HepG2 (cell line): ENCODE measurements around the gene MINDY1.

ENCODE experiments used
- ADNP ChIP-seq: sonication (generic); formaldehyde crosslinking; IDR thresholded peaks from 2 replicates; pipeline ENCODE4 v1.4.0; 2020; ENCODE audit warnings: missing genetic modification reagents
- HES4 ChIP-seq: sonication (generic); formaldehyde crosslinking; IDR thresholded peaks from 2 replicates; pipeline ENCODE4 v1.9.0; 2021; ENCODE audit warnings: mild to moderate bottlenecking, missing genetic modification reagents, borderline replicate concordance
- NPAS2 ChIP-seq: sonication (generic); formaldehyde crosslinking; IDR thresholded peaks from 2 replicates; pipeline ENCODE4 v1.8.0; 2022; ENCODE audit warnings: mild to moderate bottlenecking, missing genetic modification reagents, borderline replicate concordance
- POLR2AphosphoS5 ChIP-seq: IDR thresholded peaks from 2 replicates; pipeline ENCODE4 v1.6.1; 2012; ENCODE audit warnings: low read depth, low read length
- RFXAP ChIP-seq: sonication (generic); formaldehyde crosslinking; IDR thresholded peaks from 2 replicates; pipeline ENCODE4 v1.4.0; 2020; ENCODE audit warnings: missing genetic modification reagents, borderline replicate concordance
- U2AF1 ChIP-seq: fragments of 200-400 bp; formaldehyde crosslinking; optimal IDR thresholded peaks from 2 replicates; pipeline ENCODE3; 2017; ENCODE audit warnings: mild to moderate bottlenecking, low read depth, low read length
- ZNF510 ChIP-seq: sonication (generic); formaldehyde crosslinking; IDR thresholded peaks from 2 replicates; pipeline ENCODE4 v1.4.0; 2020; ENCODE audit warnings: low read depth, mild to moderate bottlenecking, missing genetic modification reagents
- ZNF513 ChIP-seq: sonication (generic); formaldehyde crosslinking; conservative IDR thresholded peaks from 2 replicates; pipeline ENCODE4 v1.5.0; 2020; ENCODE audit warnings: missing genetic modification reagents
- ZNF556 ChIP-seq: sonication (generic); formaldehyde crosslinking; IDR thresholded peaks from 2 replicates; pipeline ENCODE4 v1.4.0; 2020; ENCODE audit warnings: mild to moderate bottlenecking, missing genetic modification reagents, borderline replicate concordance
- ZNF589 ChIP-seq: sonication (generic); formaldehyde crosslinking; conservative IDR thresholded peaks from 2 replicates; pipeline ENCODE4 v1.8.0; 2022; ENCODE audit warnings: mild to moderate bottlenecking, moderate library complexity, missing genetic modification reagents
- TF ChIP-seq, protein P1 (sequence below): sonication (generic); formaldehyde crosslinking; IDR thresholded peaks from 2 replicates; pipeline ENCODE4 v1.5.0; 2020; ENCODE audit warnings: mild to moderate bottlenecking, missing genetic modification reagents, moderate library complexity
- TF ChIP-seq, protein P2 (sequence below): IDR thresholded peaks from 2 replicates; pipeline ENCODE4 v1.6.1; 2016; ENCODE audit warnings: low read depth, borderline replicate concordance

DNA sequence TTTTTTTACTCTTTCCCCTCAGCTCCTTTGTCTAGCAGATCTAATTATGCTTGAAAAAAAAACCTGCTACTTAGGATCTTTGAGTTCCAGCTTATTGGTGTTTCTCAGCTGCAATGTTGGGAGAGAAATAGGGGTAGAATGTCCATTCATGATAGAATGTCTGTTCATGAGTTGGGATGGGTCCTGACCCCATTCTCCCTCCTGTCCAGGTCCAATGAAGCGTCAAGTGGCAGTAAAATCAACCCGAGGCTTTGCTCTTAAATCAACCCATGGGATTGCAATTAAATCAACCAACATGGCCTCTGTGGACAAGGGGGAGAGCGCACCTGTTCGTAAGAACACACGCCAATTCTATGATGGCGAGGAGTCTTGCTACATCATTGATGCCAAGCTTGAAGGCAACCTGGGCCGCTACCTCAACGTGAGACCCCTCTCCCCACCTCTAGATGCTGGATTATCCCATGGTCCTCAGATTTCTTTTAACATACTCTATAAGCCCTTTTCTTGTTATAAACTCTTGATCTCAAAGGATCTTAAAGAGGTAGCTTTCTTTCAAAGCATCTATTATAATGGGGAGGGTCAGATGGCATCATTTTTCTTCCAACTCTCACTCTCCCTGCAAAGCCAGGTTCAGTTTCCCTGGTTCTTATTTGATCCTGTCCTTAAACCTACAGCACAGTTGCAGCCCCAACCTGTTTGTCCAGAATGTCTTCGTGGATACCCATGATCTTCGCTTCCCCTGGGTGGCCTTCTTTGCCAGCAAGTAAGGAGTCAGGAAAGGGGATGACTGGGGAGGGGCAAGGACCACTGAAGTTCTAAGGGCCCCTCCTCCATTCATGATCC, 43.2 kb downstream of the MINDY1 start:
- TF ChIP-seq ZNF510 (CRISPR knock-in tag) (no peak), ZNF556 (CRISPR knock-in tag) (no peak), ZNF513 (CRISPR knock-in tag) (no peak), U2AF1 (no peak), ADNP (CRISPR knock-in tag) (no peak), NPAS2 (CRISPR knock-in tag) (no peak), HES4 (CRISPR knock-in tag) (no peak), RFXAP (CRISPR knock-in tag) (no peak), ZNF589 (CRISPR knock-in tag) (no peak), POLR2AphosphoS5 (peak; percentile 3; the same call in 1 of the 2 replicates)
- TF ChIP-seq, protein P1, sequence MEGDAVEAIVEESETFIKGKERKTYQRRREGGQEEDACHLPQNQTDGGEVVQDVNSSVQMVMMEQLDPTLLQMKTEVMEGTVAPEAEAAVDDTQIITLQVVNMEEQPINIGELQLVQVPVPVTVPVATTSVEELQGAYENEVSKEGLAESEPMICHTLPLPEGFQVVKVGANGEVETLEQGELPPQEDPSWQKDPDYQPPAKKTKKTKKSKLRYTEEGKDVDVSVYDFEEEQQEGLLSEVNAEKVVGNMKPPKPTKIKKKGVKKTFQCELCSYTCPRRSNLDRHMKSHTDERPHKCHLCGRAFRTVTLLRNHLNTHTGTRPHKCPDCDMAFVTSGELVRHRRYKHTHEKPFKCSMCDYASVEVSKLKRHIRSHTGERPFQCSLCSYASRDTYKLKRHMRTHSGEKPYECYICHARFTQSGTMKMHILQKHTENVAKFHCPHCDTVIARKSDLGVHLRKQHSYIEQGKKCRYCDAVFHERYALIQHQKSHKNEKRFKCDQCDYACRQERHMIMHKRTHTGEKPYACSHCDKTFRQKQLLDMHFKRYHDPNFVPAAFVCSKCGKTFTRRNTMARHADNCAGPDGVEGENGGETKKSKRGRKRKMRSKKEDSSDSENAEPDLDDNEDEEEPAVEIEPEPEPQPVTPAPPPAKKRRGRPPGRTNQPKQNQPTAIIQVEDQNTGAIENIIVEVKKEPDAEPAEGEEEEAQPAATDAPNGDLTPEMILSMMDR (CRISPR knock-in tag): no peak
- TF ChIP-seq, protein P2, sequence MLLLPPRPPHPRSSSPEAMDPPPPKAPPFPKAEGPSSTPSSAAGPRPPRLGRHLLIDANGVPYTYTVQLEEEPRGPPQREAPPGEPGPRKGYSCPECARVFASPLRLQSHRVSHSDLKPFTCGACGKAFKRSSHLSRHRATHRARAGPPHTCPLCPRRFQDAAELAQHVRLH: no peak
